NT2/D1 (cell line): ENCODE measurements around the gene SNCAIP.

Source experiments
- SUZ12 ChIP-seq: IDR thresholded peaks from 2 replicates; pipeline ENCODE4 v1.6.1; 2011; ENCODE audit not compliant: insufficient read length, insufficient read depth; ENCODE audit errors: extremely low read depth
- YY1 ChIP-seq: IDR thresholded peaks from 2 replicates; pipeline ENCODE4 v1.6.1; 2011; ENCODE audit not compliant: insufficient read length, insufficient read depth

GRCh38 chr5:122434205-122434970, 122.4 kb downstream of the SNCAIP start:
- no peak for TF ChIP-seq SUZ12
- no peak for TF ChIP-seq YY1
